Measurements from ENCODE around the gene AACS. TPM values are rescaled to one million over a fixed set of nuclear protein-coding genes. Genes with fewer than 3 reads are reported as not detected.

Gene AACS, protein sequence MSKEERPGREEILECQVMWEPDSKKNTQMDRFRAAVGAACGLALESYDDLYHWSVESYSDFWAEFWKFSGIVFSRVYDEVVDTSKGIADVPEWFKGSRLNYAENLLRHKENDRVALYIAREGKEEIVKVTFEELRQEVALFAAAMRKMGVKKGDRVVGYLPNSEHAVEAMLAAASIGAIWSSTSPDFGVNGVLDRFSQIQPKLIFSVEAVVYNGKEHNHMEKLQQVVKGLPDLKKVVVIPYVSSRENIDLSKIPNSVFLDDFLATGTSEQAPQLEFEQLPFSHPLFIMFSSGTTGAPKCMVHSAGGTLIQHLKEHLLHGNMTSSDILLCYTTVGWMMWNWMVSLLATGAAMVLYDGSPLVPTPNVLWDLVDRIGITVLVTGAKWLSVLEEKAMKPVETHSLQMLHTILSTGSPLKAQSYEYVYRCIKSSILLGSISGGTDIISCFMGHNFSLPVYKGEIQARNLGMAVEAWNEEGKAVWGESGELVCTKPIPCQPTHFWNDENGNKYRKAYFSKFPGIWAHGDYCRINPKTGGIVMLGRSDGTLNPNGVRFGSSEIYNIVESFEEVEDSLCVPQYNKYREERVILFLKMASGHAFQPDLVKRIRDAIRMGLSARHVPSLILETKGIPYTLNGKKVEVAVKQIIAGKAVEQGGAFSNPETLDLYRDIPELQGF
- 28.5 TPM for total RNA-seq

DNA sequence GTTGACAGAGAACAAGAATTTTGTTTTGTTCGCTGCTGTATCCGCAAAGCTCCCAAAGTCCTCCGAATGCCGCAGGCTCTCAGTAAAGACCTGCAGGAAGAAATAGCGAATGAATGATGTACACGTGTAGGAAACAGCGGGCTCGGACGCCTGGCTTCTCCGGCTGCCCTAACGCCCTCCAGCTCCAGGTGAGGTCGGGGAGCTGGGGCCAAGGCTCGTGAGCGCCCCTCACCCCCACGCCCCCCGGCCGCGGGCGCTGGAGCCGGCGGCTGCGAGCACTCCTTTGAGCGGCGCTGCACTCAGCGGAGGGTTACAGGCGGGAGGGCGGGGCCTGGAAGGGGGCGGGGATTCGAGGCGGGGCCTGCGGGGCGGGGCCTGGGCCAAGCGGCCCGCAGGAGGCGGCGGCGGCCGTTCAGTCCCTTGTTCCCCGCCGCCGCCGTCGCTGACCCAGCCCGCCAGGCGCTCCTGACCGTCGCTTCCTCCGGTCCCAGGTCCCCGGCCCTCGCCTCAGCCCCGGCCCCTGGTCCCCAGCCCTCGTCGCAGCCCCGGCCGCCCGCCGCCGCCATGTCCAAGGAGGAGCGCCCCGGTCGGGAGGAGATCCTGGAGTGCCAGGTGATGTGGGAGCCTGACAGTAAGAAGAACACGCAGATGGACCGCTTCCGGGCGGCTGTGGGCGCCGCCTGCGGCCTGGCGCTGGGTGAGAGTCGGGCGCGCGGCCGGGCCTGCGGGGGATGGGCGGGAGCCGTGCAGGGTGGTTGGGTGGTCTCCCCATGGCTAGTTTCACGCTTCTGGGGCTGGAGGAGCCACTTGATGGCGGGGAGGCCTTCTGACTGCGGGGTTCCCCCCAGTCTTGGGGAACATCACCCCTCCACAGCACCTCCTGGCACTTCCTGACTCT lies at the start of gene AACS:
TSS of gene AACS (plus strand) at position 415 of the 898 bp plus-strand sequence. CDS start at position 565, 150 bp downstream.

DNA sequence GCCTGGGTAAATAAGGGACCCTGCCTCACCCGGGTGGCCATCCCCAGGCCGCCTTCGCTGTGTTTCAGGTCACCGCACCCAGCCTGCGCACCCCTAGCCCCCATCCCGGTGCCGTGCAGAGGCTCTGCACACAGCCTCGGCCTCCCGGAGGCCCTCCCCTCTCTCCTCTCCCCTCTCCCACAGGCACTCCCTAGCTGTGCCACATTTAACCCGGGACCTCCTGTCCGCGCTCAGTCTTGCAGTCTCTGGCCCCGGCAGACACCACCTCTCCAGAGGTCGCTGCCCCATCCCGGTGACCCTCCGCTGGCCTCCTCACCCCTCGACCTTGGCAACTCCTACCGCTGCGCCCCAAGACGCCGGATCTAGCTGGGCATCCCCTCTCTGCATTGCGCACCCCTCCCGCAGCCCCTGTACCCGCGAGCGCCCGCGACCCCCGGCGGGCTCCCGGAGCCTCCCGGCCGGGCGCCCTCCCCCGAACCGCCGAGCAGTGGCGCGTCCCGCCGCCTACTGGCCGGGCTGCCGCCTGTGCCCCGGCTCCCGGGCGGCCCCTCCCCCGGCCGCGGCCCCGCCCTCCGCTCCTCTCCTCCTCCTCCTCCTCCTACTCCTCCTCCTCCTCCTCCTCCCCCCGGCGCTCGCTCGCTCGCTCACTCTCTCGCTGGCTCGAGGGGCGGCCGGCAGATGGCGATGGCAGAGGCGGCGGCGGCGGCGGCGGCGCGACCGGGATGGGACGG lies 120.7 kb downstream of the AACS start, which contains the start of gene TMEM132B:
TSS of gene TMEM132B (plus strand) at position 647 of the 731 bp plus-strand sequence.

Small RNA genes within 50 kb of the gene (small RNA-seq; reads per million reads assigned to genes)
- gene AC122688.1 (ENCODE audit: low replicate concordance) = not detected

Other genes starting within 250 kb of the AACS start
- gene SCARB1, start 201.6 kb upstream of the AACS start, total RNA-seq = 19.7 TPM
- 790 TPM for gene UBC, start 150.8 kb upstream of the AACS start, total RNA-seq
- 12.4 TPM for gene DHX37, start 76.3 kb upstream of the AACS start, total RNA-seq
- 8.1 TPM for gene BRI3BP, start 71.8 kb upstream of the AACS start, total RNA-seq
- 3.7 TPM for gene TMEM132B, start 121.0 kb downstream of the AACS start, total RNA-seq

Measured in metanephros (tissue), 2 donors.